Measurements from ENCODE around the gene FCHO1. TPM values are rescaled to one million over a fixed set of nuclear protein-coding genes. Genes with fewer than 3 reads are reported as not detected.
A peak's percentile ranks its signal among the peaks of the same experiment; 100 is the strongest.

FCHO1 gene
- total RNA-seq, 2 experiments from 2014 or later: 40.7 to 43.1 TPM

DNA sequence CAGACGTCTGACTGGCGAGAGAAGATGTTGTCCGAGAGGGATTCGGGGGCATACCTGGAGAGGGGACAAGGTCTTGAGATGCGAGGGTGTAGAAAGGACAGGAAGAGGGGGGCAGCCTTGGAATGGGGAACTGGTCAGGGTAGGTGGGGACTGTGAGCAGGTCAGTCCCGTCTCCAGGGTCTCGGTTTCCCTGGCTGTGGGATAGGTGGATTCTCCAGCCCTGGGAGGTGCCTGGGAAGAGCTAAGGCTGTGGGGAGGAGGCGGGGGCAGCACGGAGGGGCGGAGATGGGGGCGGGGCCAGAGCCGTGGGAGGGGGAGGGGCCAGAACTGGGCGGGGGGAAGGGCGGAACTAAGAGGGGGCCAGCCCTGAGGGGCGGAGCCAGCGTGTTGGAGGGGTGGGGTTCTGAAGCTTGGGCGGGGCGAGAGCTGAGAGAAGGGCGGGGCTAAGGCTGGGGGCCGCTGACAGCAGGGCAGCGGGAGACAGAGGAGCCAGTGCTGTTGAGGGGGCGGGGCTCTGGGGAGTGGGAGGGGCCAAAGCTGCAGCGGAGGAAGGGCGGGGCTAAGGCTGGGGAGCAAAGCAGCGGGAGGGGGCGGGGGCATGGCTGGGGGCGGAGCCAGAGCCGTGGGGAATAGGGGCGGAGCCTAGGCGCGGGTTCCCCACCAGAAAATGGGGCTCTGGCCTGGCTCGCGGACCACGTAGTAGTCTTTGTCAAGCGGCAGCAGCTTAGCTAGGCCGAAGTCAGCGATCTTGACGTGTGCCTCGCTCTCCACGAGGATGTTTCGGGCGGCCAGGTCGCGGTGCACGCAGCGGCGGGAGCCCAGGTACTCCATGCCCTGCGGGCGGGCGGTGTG is 79.5 kb downstream of the FCHO1 start:
- ATAC-seq (ENCODE audit: poor library complexity) (peak; percentile 82), DNase-seq (peak in 11 of 14 experiments; percentile 28 to 81 (median 44))
- no peaks in the 10 kb centered on the region for H3K27me3 ChIP-seq (ENCODE audit: control insufficient read depth in 1 of 2, insufficient read depth in 2 of 2, low read length in 2 of 2)
- peaks cover 0 to 11% of the 10 kb centered on the region in 2 experiments for H3K9me3 ChIP-seq (ENCODE audit: control insufficient read depth in 1 of 2, insufficient read depth in 1 of 2, low read length in 2 of 2)
- TF ChIP-seq, protein P1, sequence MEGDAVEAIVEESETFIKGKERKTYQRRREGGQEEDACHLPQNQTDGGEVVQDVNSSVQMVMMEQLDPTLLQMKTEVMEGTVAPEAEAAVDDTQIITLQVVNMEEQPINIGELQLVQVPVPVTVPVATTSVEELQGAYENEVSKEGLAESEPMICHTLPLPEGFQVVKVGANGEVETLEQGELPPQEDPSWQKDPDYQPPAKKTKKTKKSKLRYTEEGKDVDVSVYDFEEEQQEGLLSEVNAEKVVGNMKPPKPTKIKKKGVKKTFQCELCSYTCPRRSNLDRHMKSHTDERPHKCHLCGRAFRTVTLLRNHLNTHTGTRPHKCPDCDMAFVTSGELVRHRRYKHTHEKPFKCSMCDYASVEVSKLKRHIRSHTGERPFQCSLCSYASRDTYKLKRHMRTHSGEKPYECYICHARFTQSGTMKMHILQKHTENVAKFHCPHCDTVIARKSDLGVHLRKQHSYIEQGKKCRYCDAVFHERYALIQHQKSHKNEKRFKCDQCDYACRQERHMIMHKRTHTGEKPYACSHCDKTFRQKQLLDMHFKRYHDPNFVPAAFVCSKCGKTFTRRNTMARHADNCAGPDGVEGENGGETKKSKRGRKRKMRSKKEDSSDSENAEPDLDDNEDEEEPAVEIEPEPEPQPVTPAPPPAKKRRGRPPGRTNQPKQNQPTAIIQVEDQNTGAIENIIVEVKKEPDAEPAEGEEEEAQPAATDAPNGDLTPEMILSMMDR (IDR thresholded peaks at IDR 0.05): no peak
- Mint-ChIP-seq H3K27me3 (no peaks in the 10 kb centered on the region), H3K27ac (peak overlapping the region; percentile 49), H3K4me1 (ENCODE audit: low read depth) (peaks cover 14% of the 10 kb centered on the region), H3K4me3 (no peak overlapping the region), H3K9me3 (no peaks in the 10 kb centered on the region), H3K36me3 (ENCODE audit: low read depth) (peaks cover 88% of the 10 kb centered on the region)
- intact Hi-C loops (cut with DNase I, micrococcal nuclease): no loop called here
- ChIA-PET POLR2A (interaction anchor here (1.0 to 1.5 kb wide), 2 partner anchors 15 to 17 kb away, joined by 3 to 4 read pairs; partner anchors contain the start of gene JAK3), CTCF (no interaction called here)
- peaks cover 88% of the 10 kb centered on the region for H3K36me3 ChIP-seq (ENCODE audit: insufficient read depth, low read length)
- H3K4me3 ChIP-seq (ENCODE audit: low read length): no peak overlapping the region
- no peak overlapping the region for H3K27ac ChIP-seq (ENCODE audit: low read depth in 1 of 2, low read length in 2 of 2)
- peaks cover 21% of the 10 kb centered on the region for H3K4me1 ChIP-seq (ENCODE audit: insufficient read depth, low read length)

DNA sequence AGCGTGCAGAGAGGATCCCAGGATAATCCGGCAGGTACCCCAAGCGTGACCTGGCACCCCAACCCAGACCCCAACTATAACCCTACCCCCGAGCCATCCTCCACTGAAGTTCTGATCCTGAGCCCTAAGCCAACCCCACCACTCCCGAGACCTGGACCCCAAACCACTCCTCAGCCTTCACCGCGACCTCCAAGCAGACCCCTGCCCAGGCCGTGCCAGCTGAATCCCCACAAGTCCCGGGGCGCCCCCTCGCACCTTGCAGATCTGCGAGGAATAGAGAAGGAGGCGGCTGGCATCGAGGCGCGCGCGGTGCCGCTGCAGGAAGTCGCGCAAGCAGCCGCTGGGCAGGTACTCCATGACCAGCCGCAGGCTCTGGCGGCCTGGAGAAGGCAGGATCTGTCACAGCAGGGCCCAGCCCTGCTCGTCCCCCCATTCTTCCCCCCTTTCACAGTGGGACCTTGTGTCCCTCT is 80.2 kb downstream of the FCHO1 start:
- H3K4me3 Mint-ChIP-seq: no peak overlapping the region
- DNase-seq (no peak), ATAC-seq (ENCODE audit: poor library complexity) (no peak)
- intact Hi-C loops (cut with DNase I, micrococcal nuclease): no loop called here
- H3K27me3 Mint-ChIP-seq: no peaks in the 10 kb centered on the region
- Histone ChIP-seq H3K27ac (ENCODE audit: low read depth in 1 of 2, low read length in 2 of 2) (no peak overlapping the region), H3K27me3 (ENCODE audit: control insufficient read depth in 1 of 2, insufficient read depth in 2 of 2, low read length in 2 of 2) (no peaks in the 10 kb centered on the region), H3K4me3 (ENCODE audit: low read length) (no peak overlapping the region), H3K36me3 (ENCODE audit: insufficient read depth, low read length) (peaks cover 90% of the 10 kb centered on the region), H3K4me1 (ENCODE audit: insufficient read depth, low read length) (peaks cover 22% of the 10 kb centered on the region), H3K9me3 (ENCODE audit: control insufficient read depth in 1 of 2, insufficient read depth in 1 of 2, low read length in 2 of 2) (peaks cover 0 to 11% of the 10 kb centered on the region in 2 experiments)
- H3K9me3 Mint-ChIP-seq: no peaks in the 10 kb centered on the region
- ChIA-PET POLR2A (interaction anchor here (1.0 to 1.5 kb wide), 2 partner anchors 14 to 17 kb away, joined by 3 to 4 read pairs; partner anchors contain the start of gene JAK3), CTCF (no interaction called here)
- TF ChIP-seq, protein P1 (IDR thresholded peaks at IDR 0.05): no peak
- no peak overlapping the region for H3K27ac Mint-ChIP-seq
- peaks cover 14% of the 10 kb centered on the region for H3K4me1 Mint-ChIP-seq (ENCODE audit: low read depth)
- H3K36me3 Mint-ChIP-seq (ENCODE audit: low read depth): peaks cover 92% of the 10 kb centered on the region

DNA sequence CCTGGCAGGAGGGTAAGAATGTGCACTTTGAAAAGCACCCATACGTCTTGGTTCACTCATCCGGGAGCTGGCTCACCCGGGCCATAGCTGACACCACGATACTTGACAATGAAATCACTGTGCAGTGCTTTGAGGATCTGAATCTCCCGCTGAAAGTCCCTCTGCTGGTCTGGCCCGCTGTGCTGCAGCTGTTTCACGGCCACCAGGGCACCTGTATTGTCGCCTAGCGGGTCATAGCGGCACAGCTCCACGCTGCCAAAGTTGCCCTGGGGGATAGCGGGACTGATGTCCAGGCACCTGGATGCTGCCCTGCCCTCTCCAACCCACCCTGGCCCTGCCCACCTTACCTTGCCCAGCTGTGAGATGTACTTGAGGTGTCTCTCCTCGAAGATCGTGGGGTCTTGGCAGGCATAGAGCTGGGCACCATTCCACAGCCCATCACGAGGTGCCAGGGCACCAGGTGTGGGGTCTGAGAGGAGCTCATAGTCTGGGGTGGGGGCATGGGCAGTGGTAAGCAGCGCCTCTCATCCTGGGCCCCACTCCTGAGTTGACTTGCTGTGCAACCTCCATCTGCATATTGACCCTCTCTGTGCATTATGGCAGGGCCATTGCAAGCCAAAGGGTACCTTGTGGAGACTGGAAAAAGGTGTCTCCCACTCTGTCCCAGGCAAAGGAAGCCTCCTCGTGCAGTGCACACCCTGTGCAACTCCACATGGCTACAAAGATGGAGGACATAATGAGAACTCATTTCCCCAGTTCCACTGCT is 81.3 kb downstream of the FCHO1 start:
- no peak overlapping the region for H3K4me3 ChIP-seq (ENCODE audit: low read length)
- DNase-seq (no peak), ATAC-seq (ENCODE audit: poor library complexity) (no peak)
- intact Hi-C loops (cut with DNase I, micrococcal nuclease): no loop called here
- H3K27ac ChIP-seq (ENCODE audit: low read depth in 1 of 2, low read length in 2 of 2): no peak overlapping the region
- TF ChIP-seq, protein P1 (IDR thresholded peaks at IDR 0.05): no peak
- peaks cover 0 to 11% of the 10 kb centered on the region in 2 experiments for H3K9me3 ChIP-seq (ENCODE audit: control insufficient read depth in 1 of 2, insufficient read depth in 1 of 2, low read length in 2 of 2)
- peaks cover 26% of the 10 kb centered on the region for H3K4me1 ChIP-seq (ENCODE audit: insufficient read depth, low read length)
- H3K27me3 ChIP-seq (ENCODE audit: control insufficient read depth in 1 of 2, insufficient read depth in 2 of 2, low read length in 2 of 2): no peaks in the 10 kb centered on the region
- no peaks in the 10 kb centered on the region for H3K27me3 Mint-ChIP-seq
- peaks cover 93% of the 10 kb centered on the region for H3K36me3 Mint-ChIP-seq (ENCODE audit: low read depth)
- H3K4me1 Mint-ChIP-seq (ENCODE audit: low read depth): peaks cover 14% of the 10 kb centered on the region
- ChIA-PET CTCF (no interaction called here), POLR2A (interaction anchor here (0.6 to 1.3 kb wide), 6 partner anchors 11 to 30 kb away, joined by 3 to 7 read pairs (median 4); partner anchors contain the start of genes JAK3 and RPL18A)
- no peaks in the 10 kb centered on the region for H3K9me3 Mint-ChIP-seq
- H3K27ac Mint-ChIP-seq: no peak overlapping the region
- H3K36me3 ChIP-seq (ENCODE audit: insufficient read depth, low read length): peaks cover 96% of the 10 kb centered on the region
- no peak overlapping the region for H3K4me3 Mint-ChIP-seq

All from CD4-positive, alpha-beta T cell (primary cell).